Adrenal gland (tissue), 12 donors: ENCODE measurements around the gene GPATCH4. TPM values are rescaled to one million over a fixed set of nuclear protein-coding genes. Genes with fewer than 3 reads are reported as not detected.

ENCODE experiments used
- DNase-seq, 7 donors: peaks; one replicate each; pipeline ENCODE4 v3.0.0-alpha.2; 2019 to 2020
- H3K27ac ChIP-seq, 5 donors: fragments of 200-600 bp; sonication (generic) in 4 of 5; 1 replicate in 3 of 5; 2 replicates in 2 of 5; pipeline versions ENCODE4 v1.5.1 to v1.8.0; 2016 to 2020; ENCODE audit warnings: mild to moderate bottlenecking in 1 of 5
- H3K27me3 ChIP-seq: fragments of 200-600 bp; 2 replicates; pipeline ENCODE4 v1.8.0; 2021
- H3K36me3 ChIP-seq, 2 donors: fragments of 200-600 bp; replicated peaks in 1 of 2; 1 replicate in 1 of 2; 2 replicates in 1 of 2; pipeline versions ENCODE4 v1.5.1 to v1.8.0; 2018 to 2022
- H3K4me1 ChIP-seq, 2 donors: fragments of 200-600 bp; replicated peaks in 1 of 2; 1 replicate in 1 of 2; 2 replicates in 1 of 2; pipeline versions ENCODE4 v1.5.1 to v1.8.0; 2018 to 2021
- H3K4me3 ChIP-seq, 4 donors: fragments of 200-600 bp; sonication (generic) in 3 of 4; one replicate each; pipeline ENCODE4 v1.5.1; 2016 to 2018
- H3K9me3 ChIP-seq, 3 donors: fragments of 200-600 bp; sonication (generic) in 1 of 3; replicated peaks in 1 of 3; 1 replicate in 2 of 3; 2 replicates in 1 of 3; pipeline versions ENCODE4 v1.5.1 to v1.8.0; 2016 to 2021
- CTCF ChIP-seq, 6 experiments: fragments of 450-650 bp in 4 of 6; fragments of 200-600 bp in 2 of 6; sonication (generic) in 1 of 6; IDR thresholded peaks; 1 replicate in 5 of 6; 2 replicates in 1 of 6; pipeline versions ENCODE4 v1.5.1 to v1.8.0; 2016 to 2021; ENCODE audit warnings: antibody characterized with exemption in 6 of 6, mild to moderate bottlenecking in 2 of 6, moderate library complexity in 1 of 6
- POLR2A ChIP-seq, 2 donors: fragments of 450-650 bp; IDR thresholded peaks; one replicate each; pipeline ENCODE4 v1.6.1; 2017; ENCODE audit warnings: antibody characterized with exemption in 2 of 2, mild to moderate bottlenecking in 2 of 2, moderate library complexity in 1 of 2
- WGBS, 4 donors: extraction: QIAGEN DNeasy Blood & Tissue Kit in 2 of 4; methylation state at CpG; one replicate each; pipeline versions ENCODE4 v1.1.5 to v1.1.7; 2013 to 2017; 5-methylcytosine and 5-hydroxymethylcytosine counted together
- intact Hi-C, 2 donors: fragments of 100-400 bp; cut with DNase I; formaldehyde crosslinking; loops; one replicate each; pipeline versions ENCODE4 v1.14.1 to v1.15.0; 2022 to 2023
- polyA plus RNA-seq, 3 donors: library from polyadenylated mRNA; stranded (reverse); fragments of 200-250 nt in 2 of 3; fragments of 350-450 nt in 1 of 3; fragmentation: Illumina TruSeq in 1 of 3; extraction: RNeasy Lipid Tissue Mini Kit (QIAGEN cat#74804) in 1 of 3; gene quantifications; one replicate each; pipeline ENCODE4 v1.2.3, GENCODE V29; 2013 to 2014
- total RNA-seq, 9 donors: library from RNA; depleted of rRNA in 4 of 9; stranded (reverse); fragments of >200 nt in 4 of 9; fragments of 120-200 nt in 1 of 9; fragmentation: NEBNext Ultra II Directional in 1 of 9; extraction: Animal tissue kit (Norgen Biotek cat#: 25700) in 1 of 9; gene quantifications; one replicate each; pipeline versions ENCODE4 v1.1.0 to v1.2.4, GENCODE V29; 2013 to 2023
- donor health status: healthy with polysubstance abuse.
- donor health status: Bipolar disorder and iron deficiency.
- donor health status: DM: yes; HTN: yes; CAD: no.
- donor health status: DM: no; HTN: no; CAD: no.
- donor health status: DM: no; HTN: no; CAD: no.
- donor health status: DM: yes; HTN: yes; CAD: no.

GPATCH4 gene
- total and polyA plus RNA-seq, 12 donors = 7.8 to 72.2 (median 26.3) TPM

GRCh38 chr1:156577550-156577949 is 23.7 kb downstream of the GPATCH4 start:
- no peak for TF ChIP-seq POLR2A (IDR thresholded peaks at IDR 0.05)
- no peaks in the 10 kb centered on the region for H3K36me3 ChIP-seq
- H3K27ac ChIP-seq = no peak overlapping the region
- H3K9me3 ChIP-seq = no peaks in the 10 kb centered on the region
- DNase-seq = no peak
- intact Hi-C loops = no loop called here
- H3K4me3 ChIP-seq = no peak overlapping the region
- H3K4me1 ChIP-seq = peaks cover 0 to 2% of the 10 kb centered on the region in 2 donors
- no peaks in the 10 kb centered on the region for H3K27me3 ChIP-seq
- 88 to 100% (median 95%) methylated on average over 3 of the region's 3 CpGs for WGBS, 4 donors

- H3K4me3 ChIP-seq = no peak overlapping the region
- peaks cover 15% of the 10 kb centered on the region for H3K27me3 ChIP-seq
- DNase-seq = no peak
- no peak for TF ChIP-seq POLR2A (IDR thresholded peaks at IDR 0.05)
- TF ChIP-seq CTCF (IDR thresholded peaks at IDR 0.05) = no peak
- peaks cover 0 to 13% of the 10 kb centered on the region in 2 donors for H3K4me1 ChIP-seq
- intact Hi-C loops = no loop called here
- H3K36me3 ChIP-seq = no peaks in the 10 kb centered on the region
- WGBS, 4 donors = 50 to 71% (median 54%) methylated on average over 2 of the region's 2 CpGs
- H3K27ac ChIP-seq = no peak overlapping the region
- H3K9me3 ChIP-seq = no peaks in the 10 kb centered on the region
Observed at GRCh38 chr1:156574039-156574633, 27.1 kb downstream of the GPATCH4 start.

- peaks cover 0 to 13% of the 10 kb centered on the region in 2 donors for H3K4me1 ChIP-seq
- WGBS, 4 donors = 24 to 30% (median 27%) methylated on average over 10 of the region's 10 CpGs
- peak overlapping the region in 1 of 4 donors; percentile 42 for H3K4me3 ChIP-seq
- H3K27ac ChIP-seq = no peak overlapping the region
- TF ChIP-seq POLR2A (IDR thresholded peaks at IDR 0.05) (no peak), CTCF (IDR thresholded peaks at IDR 0.05) (no peak)
- DNase-seq = no peak
- no peaks in the 10 kb centered on the region for H3K36me3 ChIP-seq
- no peaks in the 10 kb centered on the region for H3K9me3 ChIP-seq
- H3K27me3 ChIP-seq = peaks cover 15% of the 10 kb centered on the region
- intact Hi-C loops = no loop called here
Observed at GRCh38 chr1:156572663-156573018, 28.6 kb downstream of the GPATCH4 start.

- 1% methylated on average over 18 to 38 of the region's 38 CpGs for WGBS, 4 donors
- intact Hi-C loops = no loop called here
Observed at GRCh38 chr1:156571919-156572662, 29.2 kb downstream of the GPATCH4 start, which contains the start of gene IQGAP3. IQGAP3 (minus strand) TSS chr1:156572565; CDS start chr1:156572529, 36 bp downstream.

More at GRCh38 chr1:156571919-156572662, 29.2 kb downstream of the GPATCH4 start, which contains the start of gene IQGAP3:
- peak; percentile 80 to 92 (median 88) for DNase-seq
- TF ChIP-seq POLR2A (IDR thresholded peaks at IDR 0.05) = no peak
- TF ChIP-seq CTCF (IDR thresholded peaks at IDR 0.05) = no peak
- Histone ChIP-seq H3K4me3 (peak within 1 kb of the TSS in 2 of 4 donors; percentile 9 to 42), H3K27ac (no peak within 1 kb of the TSS), H3K27me3 (peaks cover 15% of the 10 kb centered on the region), H3K9me3 (no peaks in the 10 kb centered on the region), H3K4me1 (peaks cover 0 to 13% of the 10 kb centered on the region in 2 donors), H3K36me3 (no peaks in the 10 kb centered on the region)
